HG02884 (cell line): ENCODE data around the gene C2CD2.
"Not testable (repeated sequence)": the region's sequence is repeated elsewhere in the genome, so short reads cannot be mapped to it uniquely, and the experiment has no call there.

Source experiments
- ATAC-seq: cut with Tn5 transposase; IDR thresholded peaks from one replicate; pipeline ENCODE4 v1.9.1; 2021; ENCODE audit warnings: mild to moderate bottlenecking, moderate library complexity; ENCODE audit not compliant: unreplicated experiment

C2CD2 gene

DNA sequence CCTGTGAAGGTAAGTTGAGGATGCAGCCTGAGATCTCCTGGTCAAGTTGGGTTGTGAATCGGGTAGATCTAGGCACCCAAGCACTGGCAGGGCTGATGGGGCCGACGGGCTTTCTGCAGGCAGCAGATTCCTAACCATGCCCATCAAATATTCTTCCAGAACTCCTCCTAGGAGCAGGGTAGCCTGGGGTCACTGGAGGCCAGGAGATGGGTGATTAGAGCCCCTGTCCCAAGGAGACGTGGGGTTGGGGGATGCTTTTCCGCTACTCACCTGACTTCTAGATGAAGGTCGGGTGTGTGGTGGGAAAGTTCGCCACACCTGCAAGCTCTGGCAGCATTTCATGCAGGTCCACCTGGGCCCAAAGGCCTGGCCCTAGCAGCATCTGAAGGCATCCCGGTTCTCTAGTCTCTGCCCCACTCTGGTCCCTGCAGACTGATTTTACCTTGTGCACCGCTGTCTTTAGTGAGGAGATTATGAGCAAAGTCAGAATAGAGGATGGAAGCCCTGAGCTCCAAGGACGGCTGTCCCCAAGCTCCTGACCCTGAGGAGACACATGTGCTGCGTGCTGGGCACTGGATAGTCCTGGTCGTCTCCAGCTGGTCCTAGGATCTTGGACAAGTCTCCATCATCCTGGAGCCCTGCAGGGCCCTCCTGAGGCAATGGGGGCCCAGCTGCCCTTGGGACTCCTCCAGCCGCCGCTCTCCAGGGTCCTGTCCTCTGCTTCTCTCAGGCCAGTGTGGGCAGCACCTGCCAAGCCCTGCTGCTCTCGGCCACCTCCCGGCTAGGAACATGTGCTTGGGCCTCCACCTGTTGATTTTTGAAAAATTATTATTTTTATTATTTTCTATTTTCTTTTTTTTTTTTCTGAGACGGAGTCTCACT lies 21.8 kb upstream of the C2CD2 start:
- ATAC-seq: no peak

DNA sequence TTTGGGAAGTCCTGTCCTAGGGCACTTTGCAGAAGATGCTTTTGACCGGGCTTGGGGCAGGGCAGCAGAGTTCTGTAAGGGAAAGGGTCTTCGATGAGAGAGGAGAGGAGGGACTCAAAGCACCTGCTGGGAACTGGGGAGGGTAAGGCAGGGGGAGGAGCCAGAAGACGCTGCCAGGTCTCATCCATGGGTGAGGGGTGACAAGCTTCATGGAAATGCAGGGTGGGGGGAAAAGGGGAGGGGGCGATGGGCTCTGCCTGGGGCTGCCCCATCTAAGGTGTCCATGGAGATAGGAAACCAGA lies 20.9 kb upstream of the C2CD2 start:
- ATAC-seq: no peak

DNA sequence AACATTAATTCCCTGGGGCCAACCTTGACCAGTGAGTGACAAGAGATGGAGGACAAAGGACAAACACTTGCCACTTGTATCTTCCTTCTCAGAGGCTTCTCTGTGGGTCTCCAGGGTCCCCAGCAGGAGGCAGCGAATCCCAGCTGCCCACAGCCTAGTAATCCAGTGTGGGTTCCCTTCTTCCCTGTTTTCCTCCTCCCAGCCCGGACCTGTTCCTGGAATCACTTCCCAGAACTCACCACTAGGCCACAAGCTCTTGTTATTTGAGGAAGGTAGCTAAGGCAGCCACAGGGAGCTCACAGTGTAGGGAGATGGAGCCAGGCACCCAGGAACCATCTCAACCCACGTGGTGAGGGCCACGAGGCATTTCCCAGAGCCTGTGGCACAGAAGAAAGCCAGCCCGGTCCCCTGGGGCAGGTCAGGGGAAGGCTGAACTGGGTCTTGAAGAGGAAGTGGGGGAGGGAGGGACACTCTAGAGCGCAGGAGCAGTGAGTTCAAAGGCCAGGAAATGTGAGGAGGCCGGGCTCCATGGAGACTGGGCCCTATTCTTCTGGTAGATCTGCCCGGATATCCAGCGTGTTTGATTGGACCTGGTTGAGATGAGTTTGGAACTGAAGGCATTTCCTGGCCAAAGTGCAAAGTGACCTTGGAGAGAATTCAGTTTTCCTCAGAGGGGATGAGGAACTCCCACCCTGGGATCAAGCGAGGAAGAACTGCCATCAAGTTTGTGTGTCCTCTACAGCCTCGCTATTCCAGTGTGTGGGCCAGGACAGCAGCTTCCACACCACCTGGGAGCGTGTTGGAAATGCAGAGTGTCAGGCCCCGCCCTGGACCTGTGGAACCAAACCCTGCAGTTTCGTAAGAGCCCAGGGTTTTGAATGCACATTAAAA lies 20.3 kb upstream of the C2CD2 start:
- ATAC-seq: no peak

DNA sequence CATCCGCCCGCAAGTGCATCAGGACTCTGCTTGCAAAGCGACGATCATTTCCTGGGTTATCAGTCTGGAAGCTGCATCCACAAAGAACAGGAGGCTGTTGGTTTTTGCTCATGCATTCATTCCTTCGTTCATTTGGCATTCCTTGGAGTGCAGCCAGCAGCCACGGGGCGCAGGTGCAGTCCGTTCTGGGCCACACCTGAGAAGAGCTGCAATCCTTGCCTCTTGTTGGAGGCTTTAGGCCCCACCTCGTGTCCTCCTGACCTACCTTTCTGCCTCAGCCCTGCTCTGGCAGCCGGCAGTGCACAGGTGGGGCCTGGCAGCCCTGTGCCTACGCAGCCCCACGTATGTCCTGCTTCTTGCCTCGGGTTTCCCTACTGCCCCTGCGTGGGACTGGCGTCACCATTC lies 19.6 kb upstream of the C2CD2 start:
- ATAC-seq: no peak

DNA sequence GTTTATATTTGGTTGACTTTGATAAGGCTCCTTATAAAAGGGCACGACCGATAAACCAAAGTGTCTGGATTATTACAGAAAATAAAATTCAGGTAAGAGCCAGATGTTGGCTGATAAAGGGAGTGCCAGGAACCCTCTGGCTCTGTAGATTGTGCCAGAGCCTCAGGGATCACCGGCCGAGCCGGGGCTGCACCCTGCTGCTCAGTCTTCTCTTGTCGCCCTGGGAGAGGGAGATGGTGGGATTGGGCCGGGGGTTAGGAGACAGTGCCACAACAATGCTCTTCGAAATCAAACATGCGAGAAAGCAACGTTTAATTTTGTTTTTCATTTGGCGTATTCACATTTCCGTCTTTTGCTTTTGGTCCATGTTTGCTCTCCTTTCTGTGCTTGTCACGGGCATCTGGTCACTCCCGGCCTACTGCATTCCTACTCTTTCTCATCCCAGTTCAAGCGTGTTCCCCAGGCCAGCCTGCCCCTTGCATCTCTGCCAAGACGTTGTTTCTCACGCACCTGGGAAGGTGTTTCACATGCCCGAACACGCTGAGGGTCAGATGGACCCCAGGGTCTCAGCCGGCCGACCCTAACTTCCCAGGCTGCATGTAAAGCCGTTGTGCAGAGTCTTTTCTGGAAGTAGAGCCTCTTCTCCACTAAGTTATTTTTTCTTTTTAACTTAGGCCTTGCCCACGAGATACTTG lies 18.8 kb upstream of the C2CD2 start:
- ATAC-seq: no peak

DNA sequence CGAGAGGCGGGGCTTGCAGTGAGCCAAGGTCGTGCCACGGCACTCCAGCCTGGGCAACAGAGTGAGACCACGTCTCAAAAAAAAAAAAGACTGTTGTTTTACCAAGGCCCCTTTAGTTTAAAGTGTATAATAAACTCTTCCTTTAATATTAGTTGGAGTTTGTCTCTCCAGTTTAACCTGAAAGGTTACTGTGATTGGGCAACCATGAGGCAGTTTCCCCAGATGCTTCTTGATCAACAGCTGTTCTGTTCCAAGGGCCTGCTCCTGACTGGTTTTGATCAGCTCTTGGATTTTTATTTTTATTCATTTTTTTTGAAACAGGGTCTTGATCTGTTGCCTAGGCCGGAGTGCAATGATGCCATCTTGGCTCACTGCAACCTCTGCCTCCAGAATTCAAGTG lies 18.1 kb upstream of the C2CD2 start:
- no peak for ATAC-seq

DNA sequence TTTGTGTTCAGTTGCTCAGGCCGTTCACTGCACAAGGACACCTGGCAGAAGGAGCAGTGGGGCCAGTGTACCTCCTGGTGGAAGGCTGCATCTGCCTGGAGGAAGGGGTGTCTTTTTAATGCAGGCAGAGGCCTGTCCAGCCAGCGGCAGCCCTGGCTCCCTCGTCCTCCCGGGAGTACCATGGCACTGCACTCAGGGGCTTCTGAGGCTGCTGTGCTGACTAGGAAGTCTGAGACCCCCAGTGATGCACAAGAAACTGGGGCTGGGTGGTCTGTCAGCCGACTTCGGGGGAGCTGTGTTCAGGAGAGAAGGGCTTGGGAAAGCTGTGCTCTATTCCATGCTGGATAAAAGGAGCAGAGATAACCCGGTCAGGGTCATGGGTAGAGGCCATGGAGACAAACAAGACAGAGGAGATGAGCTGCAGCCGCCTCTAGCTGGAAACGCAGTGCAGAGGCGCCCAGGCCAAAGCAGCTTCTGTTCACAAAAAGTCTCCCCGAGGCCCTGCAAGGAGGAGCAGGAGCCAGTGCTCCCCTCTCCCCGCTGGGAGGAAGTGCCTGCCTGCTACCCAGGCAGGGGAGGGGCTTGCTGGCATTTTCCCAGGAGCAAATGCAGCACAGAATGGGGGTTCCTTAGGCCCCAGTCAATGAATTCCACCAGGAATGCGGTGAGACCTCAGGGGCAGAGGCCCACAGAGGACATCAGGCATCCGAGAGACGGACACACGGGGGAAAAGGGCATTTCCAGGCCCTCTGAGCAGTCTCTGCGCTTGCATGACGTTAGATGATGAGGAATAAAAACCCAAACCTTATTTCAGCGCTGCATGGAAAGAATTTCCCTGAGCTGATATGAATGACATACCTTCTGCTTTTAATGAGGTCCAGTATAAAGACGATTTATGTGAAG lies 17.2 kb upstream of the C2CD2 start:
- ATAC-seq: no peak

DNA sequence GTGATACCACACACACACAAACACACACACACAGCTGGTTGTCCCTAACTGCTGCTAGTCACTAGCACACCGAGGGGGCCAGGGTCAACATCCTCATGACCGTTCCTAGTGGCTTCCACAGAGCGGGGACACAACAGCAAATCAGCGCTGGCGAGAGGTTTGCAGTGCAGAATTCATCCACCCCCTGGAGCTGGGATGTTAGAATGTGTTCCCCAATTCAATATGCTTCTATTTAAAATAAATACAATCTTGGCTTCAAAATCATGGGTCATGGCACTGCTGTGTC lies 16.2 kb upstream of the C2CD2 start:
- ATAC-seq: no peak

DNA sequence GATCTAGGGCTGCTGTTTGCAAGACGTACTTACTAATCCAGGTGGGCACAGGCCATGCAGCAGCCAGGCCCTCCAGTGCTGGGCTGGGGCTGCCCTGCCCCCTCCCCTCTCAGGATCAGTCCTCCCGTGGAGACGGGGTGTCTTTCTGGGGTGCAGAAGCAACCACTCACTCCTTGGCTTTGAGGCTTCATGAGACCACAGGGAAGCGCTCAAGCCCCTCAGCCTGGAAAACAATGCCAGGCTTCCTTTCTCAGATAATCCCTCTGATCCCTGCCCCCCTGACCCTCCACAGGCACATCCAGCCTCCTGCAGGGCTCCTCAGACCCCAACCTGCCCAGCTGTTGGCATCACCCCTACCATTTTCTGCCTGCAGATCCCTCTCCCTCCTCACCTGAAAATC lies 13.9 kb upstream of the C2CD2 start:
- ATAC-seq: no peak

DNA sequence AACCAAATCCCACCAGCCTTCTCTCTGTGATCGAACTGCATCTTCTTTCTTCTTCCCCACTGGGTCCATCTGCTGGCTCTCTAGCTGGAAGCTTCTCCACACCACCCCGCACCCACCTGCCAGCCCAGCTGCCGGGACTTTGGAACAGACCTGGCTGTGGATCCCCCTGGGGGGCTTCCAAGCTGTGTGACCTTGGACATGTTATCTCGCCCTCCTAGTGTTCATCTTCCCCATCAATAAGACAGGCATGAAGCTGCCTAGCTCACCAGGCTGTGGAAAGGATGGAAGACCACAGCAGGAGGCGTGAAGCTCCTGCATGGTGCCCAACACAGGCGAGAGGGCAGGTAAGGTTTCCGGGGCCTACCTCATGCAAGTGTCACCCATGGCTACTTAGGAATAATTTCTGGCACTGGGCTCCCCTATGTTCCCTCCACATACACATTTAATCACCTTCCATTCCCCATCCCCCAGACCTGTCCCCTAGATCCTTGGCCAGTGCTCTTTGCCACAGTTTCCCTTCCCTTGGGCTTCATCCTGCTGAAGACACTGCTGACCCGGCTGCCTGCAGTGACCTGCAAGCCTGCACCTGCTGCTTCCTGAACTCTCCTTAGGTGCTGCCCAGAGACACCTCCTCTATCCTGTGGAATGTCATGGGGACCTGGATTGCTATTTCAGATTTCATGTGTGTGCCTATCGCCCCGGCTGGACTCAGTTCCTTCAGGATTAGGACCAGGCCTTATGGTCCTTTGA lies 13.2 kb upstream of the C2CD2 start:
- no peak for ATAC-seq

DNA sequence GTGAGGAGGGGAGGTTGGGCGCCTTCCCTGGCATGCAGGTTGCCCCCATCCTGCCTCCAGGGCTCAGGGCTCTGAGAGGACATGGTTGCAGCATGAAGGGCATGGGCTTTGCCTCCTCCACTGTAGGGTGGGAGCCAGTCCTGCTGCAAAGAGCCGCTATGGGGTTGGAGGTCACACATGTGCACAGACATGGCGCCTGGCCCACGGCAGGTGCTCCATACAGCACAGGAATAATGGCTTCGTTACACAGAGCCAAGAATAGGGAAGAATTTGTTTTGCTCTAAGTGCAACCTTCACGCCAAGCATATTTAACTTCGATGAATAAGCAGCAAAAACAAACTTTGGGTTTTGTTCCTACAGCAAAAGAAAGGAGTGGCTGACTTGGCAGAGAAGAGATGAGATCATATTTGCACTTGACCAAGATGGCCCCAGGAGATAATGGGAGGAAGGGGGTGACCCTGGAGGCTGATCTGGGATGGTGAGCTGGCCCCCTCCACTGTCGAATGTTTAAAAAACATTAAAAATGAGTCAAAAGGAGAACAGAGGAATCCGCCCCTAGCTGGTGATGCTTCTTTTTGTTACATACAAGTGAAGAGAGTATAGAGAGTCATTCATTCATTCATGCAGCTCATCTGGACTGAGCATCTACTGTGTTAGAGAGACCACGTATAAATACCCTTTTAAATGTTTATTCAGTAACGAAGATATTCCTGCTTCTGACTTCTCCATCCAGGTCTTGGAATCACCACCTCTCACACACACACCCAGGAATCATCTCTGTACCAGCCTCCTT lies 12.4 kb upstream of the C2CD2 start:
- ATAC-seq: no peak

DNA sequence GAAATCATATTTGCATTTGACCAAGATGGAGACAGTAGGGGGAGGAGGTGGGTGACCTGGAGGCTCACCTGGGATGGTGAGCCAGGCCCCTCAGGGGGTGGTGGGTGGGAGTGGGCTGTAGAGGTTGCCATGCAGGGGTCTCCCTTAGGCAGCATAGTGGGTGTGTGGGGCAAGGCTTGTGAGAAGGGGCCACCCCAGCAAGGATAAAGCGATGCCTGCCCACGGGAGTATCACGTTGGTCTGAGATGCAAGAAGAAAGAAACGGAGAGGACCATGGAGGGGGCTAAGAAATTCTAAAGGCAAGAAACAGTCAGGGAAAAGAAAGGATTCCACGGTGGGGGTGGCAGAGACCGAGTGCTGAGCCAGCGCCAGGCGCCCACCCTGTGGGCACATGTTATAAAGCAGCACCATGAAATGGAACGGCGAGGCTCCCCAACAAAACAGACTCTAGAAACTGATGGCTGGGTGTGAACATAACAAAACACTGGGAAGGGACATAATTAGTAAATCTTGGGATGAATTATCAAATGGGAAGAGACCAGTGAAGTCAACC lies 11.7 kb upstream of the C2CD2 start:
- ATAC-seq: no peak

DNA sequence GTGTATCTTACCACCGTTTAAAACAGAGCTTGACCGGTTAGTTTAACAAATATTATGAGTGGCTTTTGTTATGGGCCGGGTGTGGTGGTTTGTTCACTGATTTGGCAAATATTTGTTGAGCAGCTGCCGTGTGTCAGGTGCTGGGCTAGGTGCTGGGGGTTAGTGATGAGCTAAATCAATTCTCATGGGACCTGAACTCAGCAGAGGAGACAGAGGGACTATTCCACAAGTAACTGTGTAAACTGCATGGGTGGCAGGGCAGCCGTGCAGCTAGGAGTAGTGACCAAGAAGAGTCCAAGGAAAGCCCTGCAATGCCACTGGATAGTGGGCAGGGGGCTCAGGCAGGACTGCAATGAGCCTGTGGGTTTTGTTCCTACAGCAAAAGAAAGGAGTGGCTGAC lies 11.2 kb upstream of the C2CD2 start:
- no peak for ATAC-seq

DNA sequence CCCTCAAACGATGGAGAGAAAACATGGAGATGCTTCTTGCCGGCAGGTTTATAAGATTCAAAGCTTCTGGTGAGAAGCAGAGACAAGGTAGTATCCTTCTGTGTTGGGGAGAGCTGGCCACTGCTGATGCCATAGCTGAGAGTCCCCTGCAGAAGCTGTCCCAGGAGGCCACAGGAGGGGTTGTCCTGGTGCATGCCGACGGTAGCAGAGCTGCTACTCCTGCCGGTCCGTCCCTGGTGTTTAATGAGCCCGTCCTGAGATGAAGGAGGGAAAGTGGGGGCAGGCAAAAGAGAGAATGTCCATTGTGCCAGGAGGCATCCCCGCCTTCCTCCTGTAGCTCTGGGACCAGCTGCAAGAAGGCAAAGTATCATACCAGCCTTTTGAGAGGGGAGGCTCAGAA lies 10.4 kb upstream of the C2CD2 start:
- no peak for ATAC-seq

DNA sequence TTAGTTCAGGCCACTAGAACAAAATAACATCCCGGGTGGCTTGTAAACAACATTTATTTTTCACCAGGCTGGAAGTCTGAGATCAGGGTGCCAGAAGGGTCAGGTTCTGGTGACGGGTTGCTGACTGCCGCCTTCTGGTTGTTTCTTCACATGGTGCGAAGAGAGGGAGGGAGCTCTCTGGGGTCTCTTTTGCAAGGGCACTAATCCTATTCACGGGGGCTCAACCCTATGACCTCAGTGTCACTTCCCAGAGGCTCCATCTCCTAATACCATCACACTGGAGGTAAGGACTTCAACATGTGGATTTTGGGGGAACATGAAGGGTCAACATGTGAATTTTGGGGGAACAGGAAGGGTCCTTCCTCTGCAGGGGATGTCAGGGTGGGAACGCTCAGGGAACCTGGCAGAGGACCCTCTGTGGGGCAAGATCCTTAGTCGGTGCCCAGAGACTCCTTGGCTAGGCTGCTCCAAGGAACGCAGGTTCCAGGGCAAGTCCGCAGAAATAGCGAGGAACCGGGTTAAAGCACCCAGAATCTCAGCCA lies 8.7 kb upstream of the C2CD2 start:
- no peak for ATAC-seq

DNA sequence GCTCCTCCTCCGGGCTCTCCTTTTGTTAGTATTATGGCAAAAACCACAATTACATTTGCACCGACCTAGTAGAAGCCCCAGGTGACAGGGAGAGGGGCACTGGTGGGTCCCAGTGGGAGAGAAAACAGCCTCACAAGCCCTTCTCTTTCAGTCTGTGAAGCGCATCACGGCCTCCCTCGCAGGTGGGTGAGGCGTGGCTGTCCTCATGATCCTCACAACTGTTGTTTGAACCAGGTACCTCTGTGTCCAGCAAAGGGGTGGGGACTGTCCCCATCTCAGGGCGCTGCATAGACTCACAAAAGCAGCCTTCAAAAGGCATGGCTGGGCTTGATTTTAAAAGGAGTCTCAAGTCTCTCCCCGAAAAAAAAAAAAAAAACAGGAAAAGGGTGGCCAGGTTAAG lies 7.9 kb upstream of the C2CD2 start:
- ATAC-seq: no peak

DNA sequence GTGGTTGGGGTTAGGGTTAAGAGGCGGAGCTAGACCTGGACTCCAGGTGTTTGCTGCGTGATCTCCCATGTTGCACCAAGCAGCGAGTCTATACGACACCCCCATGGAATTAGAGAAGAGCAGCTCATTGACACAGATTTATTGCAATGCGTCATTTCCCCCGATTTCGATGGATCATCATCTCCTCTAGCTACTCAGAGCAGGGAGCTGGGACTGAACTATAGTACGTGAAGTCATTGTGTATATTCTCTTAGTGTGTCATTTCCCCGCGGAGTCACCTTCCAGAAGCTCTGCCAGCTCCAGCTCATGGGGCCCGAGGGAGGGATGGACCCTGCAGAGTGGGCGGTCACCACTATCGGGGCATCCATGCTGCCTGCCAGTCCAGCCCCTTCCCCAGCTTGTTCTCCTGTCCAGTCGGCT lies 7.5 kb upstream of the C2CD2 start:
- no peak for ATAC-seq

DNA sequence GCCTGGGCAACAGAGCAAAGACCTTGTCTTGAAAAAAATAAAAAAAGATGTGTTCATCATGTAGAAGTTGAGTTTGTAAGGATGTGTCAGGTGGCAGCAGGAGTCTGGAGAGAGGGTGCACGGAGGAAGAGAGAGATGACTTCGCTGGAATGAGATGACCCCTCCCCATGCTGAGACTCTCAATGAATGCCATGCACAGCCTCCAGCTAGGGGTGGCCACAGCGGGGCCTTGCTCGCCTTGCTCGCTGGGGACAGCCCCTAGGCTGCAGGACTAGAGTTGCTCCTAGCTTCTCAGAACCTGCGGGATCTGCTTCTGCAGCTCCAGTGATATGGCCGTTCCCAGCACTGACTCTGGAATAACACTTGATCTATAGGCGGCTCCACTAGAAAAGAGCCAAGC lies 6.6 kb upstream of the C2CD2 start:
- no peak for ATAC-seq

DNA sequence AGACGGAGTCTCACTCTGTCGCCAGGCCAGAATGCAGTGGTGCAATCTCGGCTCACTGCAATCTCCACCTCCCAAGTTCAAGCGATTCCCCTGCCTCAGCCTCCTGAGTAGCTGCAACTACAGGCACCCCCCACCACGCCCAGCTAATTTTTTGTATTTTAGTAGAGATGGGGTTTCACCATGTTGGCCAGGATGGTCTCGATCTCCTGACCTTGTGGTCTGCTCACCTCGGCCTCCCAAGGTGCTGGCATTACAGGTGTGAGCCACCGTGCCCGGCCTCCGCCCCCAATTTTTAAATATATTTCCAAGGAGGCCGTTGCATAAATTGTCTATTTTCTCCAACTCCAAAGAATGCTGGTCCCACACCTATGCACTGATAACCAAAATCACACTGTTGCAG lies 5.9 kb upstream of the C2CD2 start:
- not testable (repeated sequence) for ATAC-seq
